T47D (cell line): ENCODE results near the gene NT5E.

Source experiments
- DNase-seq, 2 experiments: peaks; one replicate each; pipeline versions ENCODE4 v3.0.0 to v3.0.0-alpha.2; 2011 to 2012; ENCODE audit warnings: low read depth in 1 of 2, low spot score in 1 of 2
- JUND ChIP-seq: IDR thresholded peaks from 2 replicates; pipeline ENCODE4 v1.6.1; 2012; ENCODE audit warnings: low read depth
- in situ Hi-C: cut with HindIII; loops from 2 replicates; pipeline ENCODE4 v1.10.0; 2016; ENCODE audit warnings: low sequenced_read_pairs, low pct_unique_long_range_greater_than_20kb

NT5E gene

DNA sequence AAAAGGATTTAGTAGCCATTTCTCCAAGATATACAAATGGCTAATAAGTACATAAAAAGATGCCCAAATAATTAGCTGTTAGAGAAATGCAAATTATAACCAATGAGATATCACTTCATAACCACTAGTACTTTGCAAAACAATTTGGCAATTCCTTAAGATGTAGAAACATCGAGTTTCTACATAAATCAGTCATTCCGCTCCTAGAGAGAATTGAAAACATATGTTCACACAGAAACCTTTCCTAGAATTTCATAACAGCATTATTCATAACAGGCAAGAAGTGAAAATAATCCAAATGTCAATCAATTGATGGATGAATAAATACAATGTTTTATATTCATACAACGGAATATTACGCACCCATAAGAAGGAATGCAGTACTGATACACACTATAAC, 20.5 kb upstream of the NT5E start:
- TF ChIP-seq JUND: no peak
- in situ Hi-C loops: no loop called here
- no peak for DNase-seq

DNA sequence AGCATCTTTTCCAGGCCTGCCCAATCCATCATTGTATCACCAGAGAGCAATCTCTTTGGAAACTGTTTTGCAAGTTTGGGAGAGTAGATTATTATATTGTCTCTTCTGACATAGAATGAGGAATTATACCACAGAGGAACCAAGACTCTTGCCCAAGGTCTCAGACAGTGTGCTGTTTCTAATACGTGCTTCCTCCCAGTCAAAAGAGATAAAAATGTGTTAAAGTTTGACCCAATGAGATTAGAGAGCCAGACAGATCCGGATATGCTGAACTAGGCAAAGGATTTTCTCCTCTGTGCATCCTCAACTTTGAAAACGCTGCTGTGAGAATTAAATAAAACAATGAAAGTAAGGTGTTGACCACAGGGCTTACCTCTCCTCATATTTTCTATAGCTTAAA, 18.6 kb upstream of the NT5E start:
- TF ChIP-seq JUND: no peak
- DNase-seq: no peak
- in situ Hi-C loops: no loop called here

DNA sequence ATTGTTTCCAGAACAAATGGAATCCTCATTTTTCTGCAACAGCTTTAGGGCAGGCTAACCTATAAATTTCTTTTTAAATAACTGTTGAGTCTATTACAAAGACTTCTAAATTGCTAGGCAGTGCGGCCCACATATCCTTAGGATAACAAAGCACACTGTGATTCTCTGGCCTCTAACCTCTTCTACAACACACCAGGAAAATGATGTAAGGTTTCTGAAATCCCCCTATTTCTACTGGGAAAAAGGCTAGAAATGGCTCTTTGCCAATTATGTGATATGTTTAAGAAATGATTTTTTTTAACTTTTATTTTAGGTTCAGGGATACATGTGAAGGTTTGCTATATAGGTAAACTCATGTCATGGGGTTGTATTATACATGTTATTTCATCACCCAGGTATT, 17.3 kb upstream of the NT5E start:
- no peak for TF ChIP-seq JUND
- no peak for DNase-seq
- in situ Hi-C loops: no loop called here

GRCh38 chr6:85435851-85436250, 14.0 kb upstream of the NT5E start:
- DNase-seq: no peak
- in situ Hi-C loops: no loop called here
- no peak for TF ChIP-seq JUND

DNA sequence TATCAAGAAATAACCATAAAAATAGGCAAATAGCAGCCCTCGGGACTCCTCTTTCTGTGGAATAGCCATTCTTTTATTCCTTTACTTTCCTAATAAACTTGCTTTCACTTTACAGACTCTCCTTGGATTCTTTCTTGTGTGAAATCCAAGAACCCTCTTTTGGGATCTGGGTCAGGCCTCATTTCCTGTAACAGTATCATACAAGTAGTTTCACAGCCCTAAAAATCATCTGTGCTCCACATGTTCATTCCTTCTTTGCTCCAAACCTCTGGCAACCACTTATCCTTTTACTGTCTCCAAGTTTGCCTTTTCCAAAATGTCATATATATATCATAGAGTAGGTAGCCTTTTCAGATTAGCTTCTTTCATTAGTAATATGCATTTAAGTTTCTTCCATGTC, 13.5 kb upstream of the NT5E start:
- TF ChIP-seq JUND: no peak
- in situ Hi-C loops: no loop called here
- no peak for DNase-seq

GRCh38 chr6:85436939-85437495, 12.9 kb upstream of the NT5E start:
- DNase-seq: no peak
- TF ChIP-seq JUND: no peak
- in situ Hi-C loops: no loop called here

DNA sequence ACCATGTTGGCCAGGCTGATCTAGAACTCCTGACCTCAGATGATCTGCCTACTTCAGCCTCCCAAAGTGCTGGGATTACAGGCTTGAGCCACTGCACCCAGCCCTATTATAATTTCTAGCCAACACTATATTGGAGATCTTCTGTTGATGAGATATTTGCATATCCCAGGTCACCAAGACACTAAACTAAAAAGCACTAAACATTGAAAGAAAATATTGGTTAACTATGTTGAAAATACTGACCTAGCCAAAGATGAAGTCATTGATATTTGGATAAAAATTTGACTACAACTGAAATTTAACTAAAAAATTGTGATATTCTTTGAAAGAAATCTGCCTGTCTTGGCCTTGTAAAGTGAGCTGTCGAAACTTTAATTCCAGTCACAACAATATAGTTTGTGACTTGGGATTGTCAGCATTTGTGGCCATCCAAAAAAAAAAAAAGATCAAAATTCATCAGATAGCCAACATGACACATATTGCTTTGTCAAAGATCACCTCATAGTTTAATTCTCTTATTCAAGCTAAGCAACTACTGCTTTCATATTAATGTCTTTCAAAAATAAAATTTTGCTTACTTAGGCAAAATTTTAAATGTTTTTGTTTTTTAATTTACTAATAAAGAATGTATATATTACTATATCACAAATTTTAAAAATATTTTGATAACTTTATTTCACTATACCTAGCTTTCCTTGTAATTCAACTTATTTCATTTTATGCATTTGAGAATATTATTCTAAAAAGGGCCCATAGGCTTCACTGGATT, 6.3 kb upstream of the NT5E start:
- TF ChIP-seq JUND: no peak
- in situ Hi-C loops: no loop called here
- DNase-seq: no peak

- no peak for DNase-seq
These were observed 480 bp upstream of the NT5E start for GRCh38 chr6:85449388-85449817.

DNA sequence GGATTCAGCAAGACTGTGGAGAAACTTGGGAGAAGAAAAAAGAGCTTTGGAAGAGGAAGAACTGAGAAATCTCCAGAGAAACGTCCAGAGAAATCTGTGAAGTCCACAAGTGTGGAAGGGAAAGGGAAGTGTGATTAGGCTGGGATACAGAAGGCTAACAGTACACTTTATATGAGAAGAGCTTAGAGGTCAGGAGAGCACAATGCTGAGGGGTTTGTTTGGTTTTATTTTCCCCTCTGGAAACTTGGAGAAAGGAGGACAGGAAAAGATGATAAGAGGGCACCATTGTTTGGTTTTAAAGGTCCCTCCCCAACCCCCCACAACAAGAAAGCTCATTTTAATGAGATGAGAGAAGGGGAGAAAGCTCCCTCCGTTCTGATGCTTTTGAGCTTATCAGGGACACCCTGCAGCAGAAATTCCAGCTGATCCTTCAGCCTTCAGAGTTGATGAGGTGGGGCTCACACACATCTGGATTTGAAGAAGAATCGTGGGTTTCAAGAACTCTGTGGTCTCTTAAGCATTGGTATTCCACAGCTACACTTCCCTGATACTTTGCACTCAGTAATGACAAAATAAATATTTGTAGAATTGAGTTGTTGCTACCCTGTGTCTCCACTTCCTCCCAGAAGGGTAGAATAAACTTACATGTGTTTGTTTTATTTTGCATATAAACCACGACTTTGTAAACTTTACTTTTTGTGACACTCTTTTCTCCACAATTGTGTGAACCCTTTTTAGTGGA, 1.9 kb downstream of the NT5E start:
- no peak for DNase-seq
- no peak for TF ChIP-seq JUND
- in situ Hi-C loops: no loop called here

More at GRCh38 chr6:85449388-85449817, 480 bp upstream of the NT5E start:
- TF ChIP-seq JUND: no peak
- in situ Hi-C loops: no loop called here

DNA sequence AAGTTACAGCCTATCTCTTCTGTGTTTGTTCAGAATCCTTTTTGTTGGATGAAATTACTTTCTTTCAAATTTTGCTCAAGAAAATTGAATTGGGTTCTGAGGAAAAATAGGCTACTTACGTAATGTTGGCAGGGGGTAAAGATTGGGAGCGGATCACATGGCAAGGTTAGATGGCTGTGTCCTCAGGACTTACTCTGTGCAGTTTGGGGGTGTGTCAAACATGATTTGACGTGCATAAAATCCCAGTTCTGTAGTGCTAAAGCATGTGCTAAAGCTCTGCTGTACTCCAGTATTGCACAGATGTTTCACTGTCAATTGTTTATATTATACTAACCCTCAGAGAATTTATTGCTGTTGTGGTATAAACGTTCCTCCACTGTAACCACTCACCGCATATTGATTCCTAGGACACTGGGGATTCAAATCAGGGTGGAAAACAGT, 2.6 kb downstream of the NT5E start:
- TF ChIP-seq JUND: no peak
- in situ Hi-C loops: no loop called here
- DNase-seq: no peak

- in situ Hi-C loops: no loop called here
- TF ChIP-seq JUND: no peak
- DNase-seq: no peak
These were observed 3.2 kb downstream of the NT5E start for GRCh38 chr6:85453052-85453451.

DNA sequence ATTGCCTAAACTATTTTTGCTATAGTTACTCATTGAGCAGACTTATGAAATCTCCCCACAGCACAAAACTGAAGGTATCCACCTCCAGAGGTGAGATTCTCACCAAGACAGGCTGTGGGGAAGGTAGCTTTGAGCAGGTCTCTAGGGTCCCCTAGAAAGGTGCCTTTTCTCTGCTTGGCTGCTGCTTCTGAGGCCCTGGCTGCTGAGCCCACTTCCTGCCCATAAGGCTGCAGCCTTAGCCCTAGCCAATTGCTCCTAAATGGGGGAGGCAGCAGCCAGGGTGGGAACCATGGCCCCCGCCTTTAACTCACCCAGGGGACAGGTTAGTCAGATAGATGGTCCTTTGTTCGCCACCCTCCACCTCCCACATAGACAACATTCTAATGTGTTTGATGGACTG, 3.6 kb downstream of the NT5E start:
- no peak for DNase-seq
- TF ChIP-seq JUND: no peak
- in situ Hi-C loops: no loop called here

DNA sequence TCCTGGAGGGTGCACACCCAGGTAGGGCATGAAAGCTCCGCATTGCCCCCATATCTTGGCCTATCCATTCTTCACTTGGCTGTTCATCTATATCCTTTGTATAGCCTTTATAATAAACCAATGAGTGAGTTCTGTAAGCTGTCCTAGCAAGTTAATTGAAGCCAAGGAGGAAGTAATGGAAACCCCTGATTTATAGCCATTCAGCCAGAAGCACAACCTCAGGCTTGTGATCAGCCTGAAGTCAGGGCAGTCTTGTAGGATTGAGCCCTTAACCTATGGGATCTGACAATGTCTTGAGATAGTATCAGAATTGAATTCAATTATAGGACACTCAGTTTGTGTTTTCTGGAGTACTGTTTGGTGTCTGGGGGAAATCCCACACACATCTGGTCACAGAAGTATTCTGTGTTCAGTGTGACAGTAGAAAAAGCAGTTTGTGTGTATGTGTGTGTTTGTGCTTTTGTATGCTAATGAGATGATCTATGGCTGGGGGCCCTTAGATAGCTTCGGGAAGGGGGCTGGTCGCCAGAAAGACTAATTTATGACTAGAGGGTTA, 5.7 kb downstream of the NT5E start:
- TF ChIP-seq JUND: no peak
- no peak for DNase-seq
- in situ Hi-C loops: no loop called here
